Frontal cortex (tissue), 4 donors: Measurements from ENCODE around the gene ZNF750. TPM values are rescaled to one million over a fixed set of nuclear protein-coding genes. Genes with fewer than 3 reads are reported as not detected.

Source experiments
- DNase-seq, 2 donors: peaks; one replicate each; pipeline ENCODE4 v3.0.0; 2012; ENCODE audit warnings: low spot score in 2 of 2
- FAIRE-seq: peaks from 2 replicates; lab custom pipeline; 2012; peaks lifted over from hg19 to GRCh38; lab: Jason Lieb, UNC
- total RNA-seq: library from RNA; depleted of rRNA; stranded (reverse); fragments of >200 nt; gene quantifications from one replicate; pipeline ENCODE4 v1.2.3, GENCODE V29; 2014
- donor health status: control.
- donor health status: control.
- donor health status: control.

ZNF750 gene
- total RNA-seq, 1 donor from 2014 or later, result not detected

DNA sequence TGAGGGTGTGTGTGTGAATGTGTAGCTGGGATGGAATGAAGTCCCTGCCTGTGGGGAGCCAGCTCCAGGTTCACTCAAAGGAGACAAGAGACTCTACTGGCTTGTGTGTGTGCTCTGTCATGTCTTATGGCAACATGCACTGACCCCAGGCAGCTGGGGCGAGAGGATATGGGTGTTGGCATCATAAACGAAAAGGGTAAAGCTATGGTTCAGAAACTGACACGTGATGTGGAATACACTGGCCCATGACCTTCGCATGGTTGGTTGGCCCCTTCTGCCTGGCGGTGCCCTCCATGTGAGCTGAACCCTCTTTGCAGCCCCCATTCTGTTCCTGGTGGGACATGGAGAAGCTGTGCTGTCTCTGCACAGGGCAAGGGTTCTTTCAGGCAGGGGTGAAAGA lies 21.9 kb downstream of the ZNF750 start:
- FAIRE-seq (no peak), DNase-seq (no peak)

DNA sequence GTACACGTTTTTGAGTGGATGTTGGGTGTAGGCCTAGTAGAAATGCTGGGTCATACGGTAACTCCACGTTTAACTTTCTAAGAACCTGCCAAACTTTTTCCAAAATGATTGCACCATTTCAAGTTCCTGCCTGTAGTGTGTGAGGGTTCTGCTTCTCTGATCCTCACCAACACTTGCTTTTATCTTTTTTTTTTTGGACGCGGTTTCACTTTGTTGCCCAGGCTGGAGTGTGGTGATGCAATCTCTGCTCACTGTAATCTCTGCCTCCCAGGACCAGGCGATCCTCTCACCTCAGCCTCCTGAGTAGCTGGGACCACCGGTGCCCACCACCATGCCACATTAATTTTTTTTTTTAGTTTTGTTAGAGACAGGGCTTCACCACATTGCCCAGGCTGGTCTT lies 23.5 kb downstream of the ZNF750 start:
- FAIRE-seq (no peak), DNase-seq (no peak)

DNA sequence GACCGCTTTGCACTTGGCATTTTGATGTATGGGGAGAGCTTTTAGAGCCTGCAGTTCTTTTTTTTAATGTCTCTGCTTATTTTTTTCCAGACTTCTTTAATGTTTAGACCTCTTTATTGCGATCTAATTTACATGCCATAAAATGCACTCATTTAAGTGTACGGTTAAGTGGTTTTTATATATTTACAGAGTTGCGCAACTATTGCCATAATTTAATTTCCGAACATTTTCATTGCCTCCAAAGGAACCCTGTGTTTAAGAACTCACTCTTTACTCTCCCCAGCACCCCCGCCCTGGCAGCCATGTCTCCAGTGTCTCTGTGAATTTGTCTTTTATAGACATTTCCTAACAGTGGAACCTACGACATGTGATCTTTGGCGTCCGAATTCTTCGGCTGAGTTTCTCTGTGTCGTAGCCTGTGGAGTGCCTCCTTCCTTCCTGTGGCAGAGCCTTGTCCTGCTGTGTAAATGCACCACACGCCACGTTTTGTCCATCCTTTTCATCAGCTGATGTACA lies 24.0 kb downstream of the ZNF750 start:
- DNase-seq (no peak), FAIRE-seq (no peak)

DNA sequence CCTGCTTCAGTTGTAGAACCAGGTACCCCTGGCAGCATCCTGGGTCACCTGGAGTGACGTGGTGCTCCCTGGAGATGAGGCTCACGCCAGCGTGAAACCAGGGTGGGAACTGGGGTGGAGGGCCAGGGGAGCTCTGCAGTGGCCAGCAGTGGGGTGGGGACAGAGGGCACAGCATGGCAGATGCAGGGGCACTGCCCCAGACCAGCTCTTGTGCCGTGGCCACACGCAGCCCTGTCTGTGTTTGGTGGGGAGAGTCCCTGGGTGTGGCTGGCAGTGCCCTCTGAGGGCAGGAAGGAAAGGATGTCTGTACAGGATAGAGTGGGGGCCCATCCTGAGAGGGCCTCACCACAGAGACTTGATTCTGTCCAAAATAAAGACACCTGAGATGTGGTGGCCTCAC lies 24.5 kb downstream of the ZNF750 start:
- DNase-seq (no peak), FAIRE-seq (no peak)

DNA sequence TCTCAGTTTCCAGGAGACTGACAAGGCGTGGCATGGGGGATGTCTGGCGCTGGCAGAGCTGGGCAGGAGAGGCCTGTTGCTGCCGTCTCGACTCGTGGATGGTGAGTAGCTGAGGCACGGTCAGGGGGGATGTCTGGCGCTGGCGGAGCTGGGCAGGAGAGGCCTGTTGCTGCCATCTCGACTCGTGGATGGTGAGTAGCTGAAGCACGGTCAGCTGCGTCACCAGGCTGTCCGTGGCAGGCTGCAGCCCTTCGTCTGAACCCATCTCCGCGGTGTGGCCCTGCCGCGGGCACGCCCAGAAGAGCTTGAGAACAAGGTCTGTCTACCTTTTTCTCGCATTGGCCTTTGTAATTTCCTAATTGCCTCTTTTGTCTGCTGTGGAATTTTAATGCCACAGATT lies 25.0 kb downstream of the ZNF750 start:
- FAIRE-seq (no peak), DNase-seq (no peak)

DNA sequence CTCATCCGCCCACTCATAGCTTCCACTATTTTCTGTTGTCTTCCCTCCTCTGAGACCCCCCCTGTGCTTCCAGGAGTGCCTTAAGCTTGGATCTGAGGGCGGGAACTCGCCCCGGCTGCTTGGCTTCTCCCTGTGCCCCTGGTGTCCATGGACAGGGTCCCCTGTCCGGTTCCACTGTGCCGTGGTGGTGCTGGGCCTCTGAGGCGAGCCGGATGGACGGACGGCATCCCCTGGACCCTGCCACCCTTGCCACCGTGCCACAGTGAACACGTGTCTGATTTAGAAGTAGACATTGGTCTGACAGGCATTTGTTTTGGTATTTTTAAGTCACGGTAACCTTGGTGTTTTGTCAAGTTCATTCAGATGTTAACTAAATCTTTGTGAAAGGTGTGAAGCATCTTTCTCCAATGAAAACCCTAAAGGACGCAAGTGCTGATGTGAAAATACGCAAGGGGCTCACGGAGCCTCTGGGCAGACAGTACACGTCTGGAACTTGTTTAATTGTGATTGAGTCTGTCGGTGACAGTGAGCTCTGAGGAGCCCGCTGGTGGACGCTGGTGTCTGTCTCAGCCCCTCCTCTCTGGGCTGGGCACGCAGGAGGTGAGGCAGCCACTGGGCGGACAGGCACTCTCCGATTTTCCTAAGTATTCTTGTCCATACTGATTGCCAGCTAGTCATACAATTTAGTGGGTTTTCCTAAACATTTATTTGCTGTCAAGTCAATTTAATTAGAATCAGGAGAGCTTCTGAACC lies 26.3 kb downstream of the ZNF750 start:
- DNase-seq (no peak), FAIRE-seq (no peak)

DNA sequence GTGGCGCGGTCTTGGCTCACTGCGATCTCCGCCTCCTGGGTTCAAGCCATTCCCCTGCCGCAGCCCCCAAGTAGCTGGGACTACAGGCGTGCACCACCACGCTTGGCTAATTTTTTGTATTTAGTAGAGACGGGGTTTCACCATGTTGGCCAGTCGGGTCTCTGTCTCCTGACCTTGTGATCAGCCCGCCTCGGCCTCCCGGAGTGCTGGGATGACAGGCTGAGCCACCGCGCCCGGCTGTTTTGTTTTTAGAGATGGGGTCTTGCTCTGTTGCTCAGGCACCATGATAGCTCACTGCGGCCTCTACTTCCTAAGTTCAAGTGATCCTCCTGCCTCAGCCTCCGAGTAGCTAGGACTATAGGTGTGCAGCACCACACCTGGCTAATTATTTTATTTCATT lies 27.2 kb downstream of the ZNF750 start:
- FAIRE-seq, result no peak
- no peak for DNase-seq

DNA sequence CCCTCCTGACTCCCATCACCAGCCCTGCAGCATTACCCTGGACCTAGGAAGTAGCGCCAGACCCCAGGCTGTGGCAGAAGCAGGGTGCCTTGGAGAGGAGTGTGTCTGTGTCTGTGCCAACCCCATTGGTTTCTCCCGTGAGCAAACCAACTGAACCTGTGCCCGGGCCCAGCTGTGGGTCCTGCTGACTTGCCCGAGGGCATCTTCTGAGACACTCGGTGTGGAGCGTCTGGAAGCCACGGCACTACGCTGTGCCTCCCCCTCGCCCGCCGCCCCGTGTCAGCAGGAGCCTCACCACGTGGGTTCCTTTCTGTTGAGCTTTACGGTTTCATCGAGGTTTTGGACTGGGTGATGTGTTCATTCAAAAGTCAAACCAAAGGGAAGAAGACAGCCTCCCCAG lies 27.8 kb downstream of the ZNF750 start:
- no peak for FAIRE-seq
- DNase-seq, result no peak

DNA sequence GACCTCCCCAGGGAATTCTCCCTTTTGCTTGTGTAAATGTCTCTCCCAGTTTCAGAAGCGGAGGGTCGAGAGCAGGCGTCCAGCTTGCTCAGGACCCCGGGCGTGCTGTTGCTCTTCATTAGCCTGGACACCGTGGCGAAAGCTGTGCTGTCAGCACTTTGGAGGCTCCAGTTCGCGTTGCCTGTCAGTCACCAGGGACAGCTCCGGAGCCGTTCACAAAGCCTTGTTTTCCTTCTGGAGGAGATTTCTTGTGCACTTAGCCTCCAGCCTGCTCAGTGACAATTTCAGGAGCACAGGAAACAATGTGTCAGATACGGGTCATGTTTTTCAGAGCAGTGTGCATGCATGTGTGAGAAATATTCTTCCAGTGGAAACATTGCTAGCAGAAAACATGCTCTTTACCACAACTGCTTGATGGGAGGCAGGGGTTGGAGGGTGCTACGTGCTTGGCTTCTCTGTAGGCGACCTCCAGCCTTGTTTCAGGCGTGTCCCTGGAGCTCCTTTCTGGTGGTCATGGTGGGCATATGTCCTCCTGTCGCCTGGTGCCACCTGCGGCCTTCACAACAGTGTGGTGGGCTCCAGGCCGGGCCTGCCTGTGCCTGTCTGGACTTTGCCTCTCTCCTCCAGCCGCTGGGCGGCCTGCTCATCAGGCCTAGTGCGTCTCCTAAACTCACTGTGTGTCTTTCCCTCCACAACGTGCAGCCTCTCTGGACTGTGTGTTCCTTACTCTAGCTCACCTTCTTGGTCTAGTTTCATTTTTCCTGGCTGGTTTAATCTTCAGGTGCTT lies 29.0 kb downstream of the ZNF750 start:
- no peak for FAIRE-seq
- DNase-seq, result no peak

DNA sequence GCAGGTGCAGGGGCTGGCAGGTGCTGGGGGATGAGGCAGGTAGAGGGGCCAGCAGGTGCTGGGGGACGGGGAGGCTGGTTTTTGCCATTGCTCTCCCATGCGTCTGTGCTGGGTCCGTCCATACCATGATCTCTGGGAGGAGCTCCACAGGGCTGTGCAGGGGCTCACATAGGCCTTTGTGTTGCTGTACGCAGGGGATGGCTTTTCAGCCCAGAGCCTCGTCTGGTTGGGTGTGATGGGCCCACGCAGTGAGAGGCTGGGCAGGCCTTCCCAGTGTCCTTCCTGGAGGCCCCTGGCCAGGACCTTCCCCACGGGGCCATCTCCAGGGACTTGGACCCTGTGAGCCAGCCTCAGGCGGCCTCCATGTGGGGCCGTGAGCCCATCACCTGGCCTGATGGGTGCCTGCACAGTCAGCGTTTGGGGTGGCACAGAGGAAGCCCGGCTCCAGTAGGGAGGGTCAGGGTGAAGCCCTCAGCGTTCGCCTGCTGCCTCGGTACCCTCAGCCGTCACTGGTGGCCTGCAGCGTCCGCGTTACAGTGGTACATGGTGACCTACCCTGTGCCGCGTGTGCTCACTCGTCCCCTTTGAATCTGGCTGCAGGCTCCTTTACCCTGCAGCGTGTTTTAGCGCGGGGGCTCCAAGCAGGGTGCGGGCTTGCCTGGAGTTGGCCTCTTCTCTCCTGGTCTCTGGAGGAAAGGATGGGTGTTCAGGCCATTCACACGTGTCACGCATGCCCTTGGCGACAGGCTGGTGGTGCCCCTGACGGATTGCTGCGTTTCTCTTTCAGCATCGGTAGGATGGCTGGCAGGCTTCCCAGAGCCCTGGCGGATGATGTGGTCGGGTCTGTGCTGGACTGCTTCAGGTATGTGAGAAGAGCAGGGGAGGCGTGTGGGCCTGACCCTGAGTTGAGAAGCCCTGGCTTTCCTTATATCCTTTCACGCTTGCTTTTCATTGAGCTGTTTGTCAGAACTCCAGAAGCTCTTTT lies 30.6 kb downstream of the ZNF750 start:
- FAIRE-seq, result no peak
- DNase-seq, result no peak

DNA sequence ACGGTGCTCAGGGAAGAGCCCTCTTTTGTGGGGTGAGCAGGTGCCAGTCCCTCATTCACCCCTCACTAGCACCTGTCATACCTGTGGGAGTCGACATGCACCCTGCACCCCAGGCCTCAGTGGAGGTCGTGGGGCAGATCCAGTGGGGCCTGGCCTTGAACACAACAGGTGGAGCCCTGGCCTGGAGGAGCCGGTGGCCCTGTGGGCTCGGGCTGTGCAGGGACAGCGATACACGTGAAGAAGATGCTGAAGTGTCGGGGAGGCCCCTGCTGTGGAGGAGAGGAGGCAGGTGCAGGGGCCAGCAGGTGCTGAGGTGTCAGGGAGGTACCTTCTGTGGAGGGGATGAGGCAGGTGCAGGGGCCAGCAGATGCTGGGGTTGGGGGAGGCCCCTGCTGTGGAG lies 31.8 kb downstream of the ZNF750 start:
- DNase-seq (no peak), FAIRE-seq (no peak)

DNA sequence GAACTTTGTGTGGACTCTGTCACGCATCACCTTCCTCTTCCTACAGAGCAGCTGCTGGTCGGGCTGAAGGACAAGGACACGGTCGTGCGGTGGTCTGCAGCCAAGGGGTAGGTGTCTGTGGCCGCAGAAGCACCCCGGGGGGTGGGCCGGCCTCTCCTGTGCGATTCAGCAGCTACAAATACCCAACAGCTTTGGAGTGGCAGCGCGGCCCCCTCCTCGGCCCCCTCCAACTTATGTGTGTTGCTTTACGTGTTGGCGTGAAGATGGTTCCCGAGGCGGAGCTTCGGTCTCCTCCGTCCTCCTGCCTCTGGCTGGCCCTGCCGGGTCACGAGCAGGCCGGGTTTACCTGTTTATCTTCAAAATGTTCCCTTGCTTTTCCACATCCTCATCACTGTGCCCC lies 32.3 kb downstream of the ZNF750 start:
- no peak for FAIRE-seq
- DNase-seq, result no peak

DNA sequence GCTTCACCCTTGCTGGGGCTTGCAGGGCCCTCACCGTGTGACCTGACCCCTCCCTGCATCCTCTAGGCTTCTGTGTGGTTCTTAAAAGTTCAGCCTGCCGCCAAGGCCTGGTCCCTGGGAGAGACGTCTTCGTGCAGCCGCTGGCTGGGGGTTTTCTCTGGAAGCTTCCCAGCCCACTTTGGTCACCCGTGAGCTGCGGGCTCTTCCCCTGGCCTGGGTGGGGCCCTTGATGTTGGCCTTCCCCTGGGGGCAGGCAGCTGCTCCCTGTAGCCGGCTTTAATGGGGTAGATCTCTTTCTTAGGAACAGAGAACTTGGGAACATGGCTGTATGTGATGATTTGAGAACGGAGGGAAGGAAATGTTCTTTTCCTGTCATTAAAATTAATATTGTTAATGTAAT lies 32.7 kb downstream of the ZNF750 start:
- FAIRE-seq (no peak), DNase-seq (no peak)

DNA sequence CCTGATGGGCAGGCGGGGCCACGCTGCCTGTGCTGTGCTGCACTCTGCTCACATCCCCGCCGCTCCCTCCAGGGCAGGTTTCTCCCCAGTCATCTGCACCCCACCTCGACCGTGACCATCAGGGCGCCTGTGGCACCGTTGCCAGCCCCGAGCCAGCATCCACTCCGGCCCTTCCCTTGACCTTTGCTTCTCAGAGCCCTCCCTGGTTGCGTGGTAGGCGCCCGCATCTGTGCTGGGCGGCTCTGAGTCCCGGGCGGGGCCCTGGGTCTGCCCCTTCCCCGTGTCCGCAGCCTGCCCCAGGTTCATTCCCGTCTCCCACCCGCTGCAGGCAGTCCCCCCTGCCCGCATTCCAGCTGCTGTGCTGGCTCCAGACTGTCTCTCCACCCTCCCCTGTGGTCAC lies 33.2 kb downstream of the ZNF750 start:
- DNase-seq, result no peak

DNA sequence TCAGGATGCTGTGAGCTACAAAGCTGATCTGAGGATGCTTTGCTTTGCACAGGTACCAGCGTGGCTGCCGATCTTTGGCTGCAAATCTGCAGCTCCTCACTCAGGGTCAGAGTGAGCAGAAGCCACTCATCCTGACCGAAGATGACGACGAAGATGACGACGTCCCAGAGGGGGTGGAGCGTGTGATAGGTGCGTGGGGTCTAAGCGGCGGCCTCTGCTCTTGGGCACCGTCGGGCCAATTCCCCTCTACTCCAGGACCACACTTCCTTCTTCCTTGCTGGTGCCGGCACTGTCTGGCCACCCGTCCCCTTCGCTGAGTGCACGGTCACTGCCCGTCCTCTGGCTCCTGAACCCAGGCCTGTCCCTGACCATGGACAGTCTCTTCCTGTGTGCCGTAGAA lies 34.0 kb downstream of the ZNF750 start:
- DNase-seq (no peak), FAIRE-seq (no peak)

More for the DNA sequence above, 33.2 kb downstream of the ZNF750 start:
- no peak for FAIRE-seq

DNA sequence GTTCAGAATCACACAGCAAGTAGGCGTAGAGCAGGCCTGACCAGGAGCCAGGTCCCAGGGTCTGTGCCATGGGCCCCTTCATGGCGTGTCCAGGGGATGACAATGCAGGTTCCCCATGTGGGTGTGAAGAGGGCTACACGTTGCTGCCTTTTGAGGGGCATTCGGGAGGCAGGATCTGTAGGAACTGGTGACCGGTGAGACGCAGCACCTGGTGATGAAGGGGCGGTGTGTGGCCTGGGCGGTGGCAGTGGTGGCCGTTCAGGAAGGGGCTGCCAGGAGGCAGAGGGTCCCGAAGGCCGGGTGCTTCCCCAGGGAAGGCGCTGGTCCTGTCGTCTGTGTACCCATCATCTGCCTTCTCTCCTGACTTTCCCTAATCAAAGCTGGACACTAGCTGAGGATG lies 34.6 kb downstream of the ZNF750 start:
- no peak for DNase-seq
- FAIRE-seq, result no peak

DNA sequence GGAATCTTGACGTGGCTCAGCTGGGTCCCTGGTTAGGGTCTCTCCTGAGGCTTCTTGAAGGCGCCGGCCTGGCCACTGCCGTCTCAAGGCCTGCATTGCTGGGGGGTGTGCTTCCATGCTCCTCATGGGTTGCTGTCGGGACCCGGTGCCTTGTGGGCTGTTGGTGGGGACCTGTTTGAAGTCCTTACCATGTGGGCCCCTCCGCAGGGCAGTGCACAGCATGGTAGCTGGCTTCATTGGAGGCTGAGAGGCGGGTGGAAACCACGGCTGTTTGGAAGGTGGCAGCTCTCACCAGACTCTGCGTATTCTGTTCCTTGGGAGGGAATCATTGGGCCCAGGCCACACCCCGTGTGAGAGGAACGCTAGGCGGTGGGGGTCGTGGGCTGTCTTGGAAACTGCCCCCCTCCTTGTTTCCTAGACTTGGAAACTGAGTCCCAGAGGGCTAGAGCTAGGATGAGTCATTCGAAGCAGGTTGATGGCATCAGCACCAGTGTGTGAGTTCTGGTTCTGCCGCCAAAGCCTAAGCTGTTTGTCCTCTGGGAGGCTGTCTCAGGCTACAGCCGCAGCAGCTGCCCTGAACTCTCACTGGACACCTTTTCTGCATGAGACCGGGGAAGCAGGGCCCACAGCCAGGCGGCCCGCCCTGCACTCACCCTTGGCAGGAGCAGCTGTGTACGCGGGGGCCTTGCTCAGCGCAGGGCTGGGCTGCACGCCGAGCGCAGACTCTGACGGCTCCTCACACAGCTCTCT lies 35.2 kb downstream of the ZNF750 start:
- no peak for FAIRE-seq
- DNase-seq, result no peak

DNA sequence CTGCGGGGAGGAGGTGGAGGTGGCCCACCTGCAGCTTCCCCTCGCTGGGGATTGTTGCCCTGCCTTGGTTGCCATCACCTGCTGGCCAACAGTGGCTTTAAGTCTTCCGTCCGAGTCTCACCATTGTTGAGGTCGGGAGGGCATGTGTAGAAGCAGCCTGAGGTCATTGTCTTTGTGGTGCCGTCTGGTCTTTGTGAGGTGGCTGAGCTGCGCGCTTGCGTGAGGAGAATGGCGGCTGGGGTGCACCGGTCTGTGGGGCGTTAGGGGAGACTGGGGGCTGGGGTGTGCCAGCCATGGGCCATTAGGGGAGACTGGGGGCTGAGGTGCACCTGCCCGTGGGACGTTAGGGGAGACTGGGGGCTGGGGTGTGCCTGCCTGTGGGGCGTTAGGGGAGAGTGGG lies 36.2 kb downstream of the ZNF750 start:
- no peak for DNase-seq
- FAIRE-seq, result no peak

DNA sequence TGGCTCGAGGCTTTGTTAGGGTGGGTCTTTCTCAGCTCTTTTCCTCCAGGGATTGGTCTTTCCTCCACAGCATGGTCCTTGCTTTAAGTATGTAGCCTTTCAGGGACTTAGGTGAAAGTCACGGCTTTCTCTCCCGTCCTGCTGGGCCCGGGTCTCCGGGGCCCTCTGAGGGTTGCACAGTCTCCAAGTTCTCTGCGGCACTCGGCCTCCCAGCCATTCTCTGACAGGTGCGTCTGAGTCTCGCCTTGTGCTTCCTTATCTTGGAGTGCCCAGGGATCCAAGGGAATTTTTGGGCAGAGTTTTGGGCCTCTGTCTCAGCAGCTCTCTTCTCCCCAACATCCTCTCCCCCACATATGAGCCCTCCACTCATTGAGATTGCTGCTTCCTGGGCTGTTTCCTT lies 36.6 kb downstream of the ZNF750 start:
- DNase-seq (no peak), FAIRE-seq (no peak)
